SU-DHL-6 (cell line): ENCODE data around the gene SLC12A8.

Experiments used
- H2AFZ ChIP-seq: fragments of 200-600 bp; sonication (generic); 2 replicates; pipeline ENCODE4 v1.6.1; 2014; ENCODE audit warnings: low read depth, mild to moderate bottlenecking, moderate library complexity, mixed read lengths, antibody characterized with exemption, low read length; ENCODE audit not compliant: severe bottlenecking
- H3F3A ChIP-seq: fragments of 200-600 bp; shearing (Covaris generic); 2 replicates; pipeline ENCODE4 v1.6.0; 2016; ENCODE audit warnings: antibody characterized with exemption, mild to moderate bottlenecking; ENCODE audit not compliant: insufficient read depth
- H3K27ac ChIP-seq: fragments of 200-600 bp; sonication (generic); 2 replicates; pipeline ENCODE4 v1.5.1; 2016; ENCODE audit warnings: low read depth, mild to moderate bottlenecking, low read length, moderate library complexity, mixed read lengths
- H3K27me3 ChIP-seq: fragments of 200-600 bp; sonication (generic), shearing (Covaris generic); 2 replicates; pipeline ENCODE4 v1.6.0; 2014; ENCODE audit warnings: mild to moderate bottlenecking, low read length
- H3K36me3 ChIP-seq: fragments of 200-600 bp; sonication (generic); 2 replicates; pipeline ENCODE4 v1.6.1; 2014; ENCODE audit warnings: mild to moderate bottlenecking, low read length, mixed read lengths
- H3K4me2 ChIP-seq: fragments of 300-600, 200-600 bp; shearing (Covaris generic), sonication (generic); 2 replicates; pipeline ENCODE4 v1.6.0; 2014; ENCODE audit warnings: low read length, low read depth, mild to moderate bottlenecking; ENCODE audit not compliant: poor library complexity, severe bottlenecking
- H3K4me3 ChIP-seq: fragments of 200-600 bp; sonication (generic); 2 replicates; pipeline ENCODE4 v1.5.1; 2014; ENCODE audit warnings: antibody characterized with exemption, low read length, mild to moderate bottlenecking, mixed read lengths; ENCODE audit not compliant: insufficient read depth, poor library complexity, severe bottlenecking
- H3K79me2 ChIP-seq: fragments of 200-600 bp; sonication (generic); 2 replicates; pipeline ENCODE4 v1.6.1; 2014; ENCODE audit warnings: mild to moderate bottlenecking, low read length, moderate library complexity; ENCODE audit not compliant: insufficient read depth
- H3K9ac ChIP-seq: fragments of 200-600 bp; sonication (generic); 2 replicates; pipeline ENCODE4 v1.7.0; 2014; ENCODE audit warnings: mild to moderate bottlenecking, low read length
- H3K9me2 ChIP-seq: fragments of 200-600 bp; sonication (generic); replicated peaks from 2 replicates; pipeline ENCODE4 v1.6.1; 2014; ENCODE audit warnings: low read length; ENCODE audit not compliant: insufficient read depth
- H3K9me3 ChIP-seq: fragments of 200-600 bp; sonication (generic); 2 replicates; pipeline ENCODE4 v1.6.1; 2014; ENCODE audit warnings: low read length, mixed read lengths; ENCODE audit not compliant: insufficient read depth
- H4K20me1 ChIP-seq: fragments of 200-600 bp; sonication (generic); 2 replicates; pipeline ENCODE4 v1.6.1; 2014; ENCODE audit warnings: low read depth, mild to moderate bottlenecking, antibody characterized with exemption, low read length, moderate library complexity, mixed read lengths
- CTCF ChIP-seq: fragments of 200-600 bp; sonication (generic); IDR thresholded peaks from one replicate; pipeline ENCODE4 v1.5.1; 2017; ENCODE audit warnings: antibody characterized with exemption, mild to moderate bottlenecking, low read length, moderate library complexity; ENCODE audit not compliant: insufficient read depth, poor library complexity, severe bottlenecking
- EZH2phosphoT487 ChIP-seq: fragments of 200-600 bp; sonication (generic), shearing (Covaris generic); conservative IDR thresholded peaks from 2 replicates; pipeline ENCODE4 v1.6.1; 2018; ENCODE audit warnings: mild to moderate bottlenecking, antibody characterized with exemption, low read length, moderate library complexity, mixed read lengths

SLC12A8 gene

DNA sequence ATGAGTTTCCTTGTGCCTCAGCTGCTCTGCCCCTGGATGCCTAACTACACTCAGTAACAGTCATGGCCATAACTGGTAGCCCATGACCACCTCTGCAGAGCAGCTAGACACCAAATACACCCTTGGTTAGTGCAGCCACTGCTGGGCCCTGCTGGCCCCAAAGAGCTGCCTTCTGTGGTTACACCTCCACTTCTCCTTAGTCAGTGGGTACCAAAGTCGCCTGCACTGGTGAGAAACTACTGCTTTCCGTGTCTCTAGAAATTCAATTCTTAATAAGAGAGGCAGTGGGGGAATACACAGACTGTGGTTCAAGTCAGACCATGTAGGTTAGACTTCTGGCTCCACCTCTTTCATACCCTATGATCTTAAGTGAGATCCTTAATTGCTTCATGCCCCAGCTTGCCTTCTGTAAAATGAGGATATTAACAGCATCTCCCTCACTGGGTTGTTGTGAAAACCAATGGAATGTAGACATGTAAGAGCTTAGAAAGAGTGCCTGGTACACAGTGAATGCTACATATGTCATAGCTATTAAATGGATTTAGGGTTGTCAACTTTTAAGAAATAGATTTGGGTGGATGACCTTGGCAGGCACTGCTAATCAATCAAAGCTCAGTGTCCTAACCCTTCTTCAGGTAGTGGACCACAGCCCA is 174.9 kb downstream of the SLC12A8 start:
- TF ChIP-seq EZH2phosphoT487, result no peak
- no peak for TF ChIP-seq CTCF
- Histone ChIP-seq H3K27me3 (no peaks in the 10 kb centered on the region; the same call in 1 of the 2 replicates), H3K9me2 (no peaks in the 10 kb centered on the region), H3K9ac (no peak overlapping the region), H3K79me2 (no peaks in the 10 kb centered on the region), H2AFZ (no peak overlapping the region), H3K27ac (no peak overlapping the region), H3K4me3 (no peak overlapping the region), H3K36me3 (no peaks in the 10 kb centered on the region), H3K9me3 (no peaks in the 10 kb centered on the region), H3F3A (no peaks in the 10 kb centered on the region), H3K4me2 (no peak overlapping the region), H4K20me1 (no peaks in the 10 kb centered on the region)

DNA sequence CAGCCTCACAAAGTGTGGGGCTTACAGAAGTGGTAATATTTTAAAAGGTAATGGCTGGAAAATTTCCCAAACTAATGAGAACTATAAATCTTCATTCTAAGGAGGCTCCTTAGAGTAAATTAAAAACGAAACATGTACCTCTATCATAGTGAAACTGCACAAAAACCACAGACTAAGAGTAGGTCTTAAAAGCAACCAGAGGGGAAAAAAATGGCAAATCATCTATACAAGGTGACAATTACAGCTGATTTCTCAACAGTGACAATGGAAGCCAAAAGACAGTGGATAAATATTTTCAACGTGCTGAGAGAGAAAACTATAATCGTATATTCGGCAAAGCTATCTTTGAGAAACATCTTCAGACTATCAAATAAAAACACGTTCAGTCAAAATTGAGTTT is 177.3 kb downstream of the SLC12A8 start:
- Histone ChIP-seq H3K9me3 (no peaks in the 10 kb centered on the region), H3K36me3 (no peaks in the 10 kb centered on the region), H4K20me1 (no peaks in the 10 kb centered on the region), H3K9me2 (no peaks in the 10 kb centered on the region), H3F3A (no peaks in the 10 kb centered on the region), H3K79me2 (no peaks in the 10 kb centered on the region), H3K27ac (no peak overlapping the region), H3K4me2 (no peak overlapping the region), H2AFZ (no peak overlapping the region), H3K27me3 (no peaks in the 10 kb centered on the region), H3K4me3 (no peak overlapping the region), H3K9ac (no peak overlapping the region)
- no peak for TF ChIP-seq EZH2phosphoT487
- TF ChIP-seq CTCF, result no peak

- no peak for TF ChIP-seq CTCF
- no peak for TF ChIP-seq EZH2phosphoT487
- no peak overlapping the region for H2AFZ ChIP-seq
- no peaks in the 10 kb centered on the region for H3K79me2 ChIP-seq
- no peak overlapping the region for H3K4me3 ChIP-seq
- no peaks in the 10 kb centered on the region for H3K36me3 ChIP-seq
- no peak overlapping the region for H3K27ac ChIP-seq
- no peak overlapping the region for H3K9ac ChIP-seq
- H3K9me2 ChIP-seq, result no peaks in the 10 kb centered on the region
- H4K20me1 ChIP-seq, result no peaks in the 10 kb centered on the region
- H3K9me3 ChIP-seq, result no peaks in the 10 kb centered on the region
- H3K27me3 ChIP-seq, result no peaks in the 10 kb centered on the region
- no peak overlapping the region for H3K4me2 ChIP-seq
- H3F3A ChIP-seq, result no peaks in the 10 kb centered on the region
Observed at GRCh38 chr3:125033616-125034015, 178.9 kb downstream of the SLC12A8 start.
